Keratinocyte (primary cell): ENCODE results near the gene NAV3. TPM values are rescaled to one million over a fixed set of nuclear protein-coding genes. Genes with fewer than 3 reads are reported as not detected.

ENCODE experiments used
- DNase-seq: peaks from one replicate; pipeline ENCODE4 v3.0.0-alpha.2; 2011; ENCODE audit warnings: low read depth, missing footprints, low spot score
- FAIRE-seq: peaks from 2 replicates; lab custom pipeline; 2011; peaks lifted over from hg19 to GRCh38; lab: Jason Lieb, UNC
- H2AFZ ChIP-seq: 2 replicates; pipeline ENCODE4 v1.6.0; 2012; ENCODE audit warnings: low read length, control low read depth, inconsistent platforms; ENCODE audit not compliant: control insufficient read depth
- H3K27ac ChIP-seq: 2 replicates; pipeline ENCODE4 v1.5.1; 2011; ENCODE audit warnings: low read length; ENCODE audit not compliant: control insufficient read depth, insufficient read depth
- H3K27me3 ChIP-seq: 3 replicates; pipeline ENCODE4 v1.6.0; 2011; ENCODE audit warnings: low read length; ENCODE audit not compliant: control insufficient read depth, insufficient read depth; ENCODE audit errors: extremely low read depth
- H3K36me3 ChIP-seq, 2 experiments: 2 replicates in 1 of 2; 3 replicates in 1 of 2; pipeline ENCODE4 v1.5.1; 2011; ENCODE audit warnings: low read length in 2 of 2, mild to moderate bottlenecking in 1 of 2; ENCODE audit not compliant: control insufficient read depth in 2 of 2, insufficient read depth in 2 of 2; ENCODE audit errors: extremely low read depth in 1 of 2
- H3K4me1 ChIP-seq: 3 replicates; pipeline ENCODE4 v1.5.1; 2011; ENCODE audit warnings: low read length; ENCODE audit not compliant: control insufficient read depth, insufficient read depth; ENCODE audit errors: extremely low read depth
- H3K4me2 ChIP-seq: 3 replicates; pipeline ENCODE4 v1.6.0; 2011; ENCODE audit warnings: low read depth, low read length; ENCODE audit not compliant: control insufficient read depth, insufficient read depth; ENCODE audit errors: extremely low read depth
- H3K4me3 ChIP-seq, 3 experiments: fragments of 200-600 bp in 1 of 3; sonication (generic) in 1 of 3; 2 replicates in 2 of 3; 3 replicates in 1 of 3; pipeline ENCODE4 v1.5.1; 2011 to 2016; ENCODE audit warnings: low read length in 3 of 3, mild to moderate bottlenecking in 3 of 3, control low read depth in 2 of 3, inconsistent platforms in 1 of 3, low read depth in 1 of 3, mixed read lengths in 1 of 3, mixed run types in 1 of 3, moderate library complexity in 1 of 3; ENCODE audit not compliant: control insufficient read depth in 2 of 3, insufficient read depth in 2 of 3; ENCODE audit errors: extremely low read depth in 1 of 3
- H3K79me2 ChIP-seq: 2 replicates; pipeline ENCODE4 v1.6.0; 2012; ENCODE audit warnings: low read length; ENCODE audit not compliant: control insufficient read depth, insufficient read depth
- H3K9ac ChIP-seq: 3 replicates; pipeline ENCODE4 v1.6.0; 2011; ENCODE audit warnings: low read length; ENCODE audit not compliant: control insufficient read depth, insufficient read depth; ENCODE audit errors: extremely low read depth
- H3K9me1 ChIP-seq: 3 replicates; pipeline ENCODE4 v1.6.0; 2011; ENCODE audit warnings: low read length; ENCODE audit not compliant: control insufficient read depth, insufficient read depth; ENCODE audit errors: extremely low read depth
- H3K9me3 ChIP-seq: 2 replicates; pipeline ENCODE4 v1.5.1; 2012; ENCODE audit warnings: low read depth, low read length; ENCODE audit not compliant: control insufficient read depth
- H4K20me1 ChIP-seq: 3 replicates; pipeline ENCODE4 v1.6.0; 2011; ENCODE audit warnings: low read length; ENCODE audit not compliant: control insufficient read depth, insufficient read depth; ENCODE audit errors: extremely low read depth
- EZH2 ChIP-seq: IDR thresholded peaks from one replicate; pipeline ENCODE4 v1.6.1; 2012; ENCODE audit warnings: inconsistent platforms, mild to moderate bottlenecking, low read length, moderate library complexity
- dilution Hi-C: fragments of 300-500 bp; cut with MboI; formaldehyde crosslinking; loops from one replicate; pipeline ENCODE4 v1.7.0; 2020; ENCODE audit warnings: low sequenced_read_pairs; ENCODE audit not compliant: extremely low pct_ligation_motif_present
- polyA plus RNA-seq, 5 experiments: library from polyadenylated mRNA; depleted of rRNA in 3 of 5; stranded (reverse) in 3 of 5; stranded (forward) in 1 of 5; unstranded in 1 of 5; fragments of >200 nt; gene quantifications; 1 replicate in 1 of 5; 2 replicates in 3 of 5; 3 replicates in 1 of 5; pipeline versions ENCODE4 v1.2.1 to v1.2.3, GENCODE V29; 2011 to 2012; ENCODE audit warnings: missing spikeins in 2 of 5, low read depth in 1 of 5, low replicate concordance in 1 of 5
- TF ChIP-seq, protein P1 (sequence below), 3 experiments: IDR thresholded peaks in 1 of 3; conservative IDR thresholded peaks in 1 of 3; optimal IDR thresholded peaks in 1 of 3; 2 replicates in 2 of 3; 3 replicates in 1 of 3; pipeline versions ENCODE3 to v1.5.1; 2011; ENCODE audit warnings: low read length in 3 of 3, mild to moderate bottlenecking in 3 of 3, moderate library complexity in 2 of 3, control low read depth in 1 of 3, inconsistent platforms in 1 of 3; ENCODE audit not compliant: insufficient read depth in 2 of 3; ENCODE audit errors: extremely low read depth in 1 of 3

Gene NAV3
- polyA plus RNA-seq, 1 donor (not counting 4 experiments of a cell fraction or from before 2014, with no cell fraction given): 22.6 TPM

DNA sequence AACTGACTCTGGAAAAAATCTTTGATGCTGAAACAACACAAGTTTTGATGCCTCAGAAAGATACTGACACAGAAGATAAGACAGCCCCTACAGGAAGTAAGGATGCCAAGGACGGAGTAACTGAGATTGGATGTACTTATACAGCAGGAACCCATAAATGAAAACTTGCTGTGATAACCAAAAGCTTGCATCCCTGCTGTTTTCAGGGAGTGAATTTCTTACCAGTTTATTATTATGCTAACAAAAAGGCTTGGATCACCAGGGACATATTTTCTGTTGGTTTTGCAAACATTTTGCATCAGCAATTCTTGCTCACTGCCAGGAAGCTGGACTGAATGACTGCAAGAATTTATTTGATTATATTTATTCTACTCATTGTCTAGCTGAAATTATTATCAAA lies 197.7 kb downstream of the NAV3 start:
- Histone ChIP-seq H3K4me2 (no peak overlapping the region), H3K9me1 (no peaks in the 10 kb centered on the region), H3K4me3 (no peak overlapping the region), H3K9me3 (no peaks in the 10 kb centered on the region), H3K27ac (no peak overlapping the region), H3K27me3 (no peaks in the 10 kb centered on the region), H3K4me1 (no peaks in the 10 kb centered on the region), H2AFZ (no peak overlapping the region), H3K9ac (no peak overlapping the region), H4K20me1 (no peaks in the 10 kb centered on the region), H3K36me3 (peaks cover 5 to 12% of the 10 kb centered on the region in 2 experiments), H3K79me2 (no peaks in the 10 kb centered on the region)
- dilution Hi-C loops: no loop called here
- no peak for FAIRE-seq
- TF ChIP-seq, protein P1, sequence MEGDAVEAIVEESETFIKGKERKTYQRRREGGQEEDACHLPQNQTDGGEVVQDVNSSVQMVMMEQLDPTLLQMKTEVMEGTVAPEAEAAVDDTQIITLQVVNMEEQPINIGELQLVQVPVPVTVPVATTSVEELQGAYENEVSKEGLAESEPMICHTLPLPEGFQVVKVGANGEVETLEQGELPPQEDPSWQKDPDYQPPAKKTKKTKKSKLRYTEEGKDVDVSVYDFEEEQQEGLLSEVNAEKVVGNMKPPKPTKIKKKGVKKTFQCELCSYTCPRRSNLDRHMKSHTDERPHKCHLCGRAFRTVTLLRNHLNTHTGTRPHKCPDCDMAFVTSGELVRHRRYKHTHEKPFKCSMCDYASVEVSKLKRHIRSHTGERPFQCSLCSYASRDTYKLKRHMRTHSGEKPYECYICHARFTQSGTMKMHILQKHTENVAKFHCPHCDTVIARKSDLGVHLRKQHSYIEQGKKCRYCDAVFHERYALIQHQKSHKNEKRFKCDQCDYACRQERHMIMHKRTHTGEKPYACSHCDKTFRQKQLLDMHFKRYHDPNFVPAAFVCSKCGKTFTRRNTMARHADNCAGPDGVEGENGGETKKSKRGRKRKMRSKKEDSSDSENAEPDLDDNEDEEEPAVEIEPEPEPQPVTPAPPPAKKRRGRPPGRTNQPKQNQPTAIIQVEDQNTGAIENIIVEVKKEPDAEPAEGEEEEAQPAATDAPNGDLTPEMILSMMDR (optimal IDR thresholded peaks at IDR 0.05 in 1 of 3, IDR thresholded peaks at IDR 0.05 in 1 of 3, conservative IDR thresholded peaks at IDR 0.05 in 1 of 3; ENCODE audit: extremely low read depth in 1 of 3, insufficient read depth in 2 of 3, low read length in 3 of 3): no peak
- TF ChIP-seq EZH2: no peak
- DNase-seq: no peak

DNA sequence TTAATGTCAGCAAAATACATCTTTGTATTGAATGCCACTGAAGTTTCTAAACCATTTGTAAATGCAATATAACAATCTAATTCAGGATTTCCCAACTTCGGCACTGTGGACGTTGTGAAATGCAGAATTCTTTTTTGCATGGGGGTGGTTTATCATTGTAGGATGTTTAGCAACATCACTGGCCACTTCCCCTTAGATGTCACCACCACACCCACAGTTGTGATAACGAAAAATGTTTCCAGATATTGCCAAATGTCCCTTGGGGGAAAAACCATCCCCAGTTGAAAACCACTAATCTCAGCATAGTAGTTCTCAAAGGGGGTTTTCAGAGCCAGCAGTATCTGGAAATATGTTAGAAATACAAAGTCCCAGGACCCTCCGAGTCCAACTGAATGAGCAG lies 203.3 kb downstream of the NAV3 start:
- Histone ChIP-seq H3K4me1 (no peaks in the 10 kb centered on the region), H4K20me1 (no peaks in the 10 kb centered on the region), H3K27me3 (no peaks in the 10 kb centered on the region), H3K9ac (no peak overlapping the region), H3K27ac (no peak overlapping the region), H3K4me2 (no peak overlapping the region), H3K4me3 (no peak overlapping the region), H3K36me3 (peaks cover 6 to 12% of the 10 kb centered on the region in 2 experiments), H3K9me1 (no peaks in the 10 kb centered on the region), H3K79me2 (no peaks in the 10 kb centered on the region), H3K9me3 (no peaks in the 10 kb centered on the region), H2AFZ (no peak overlapping the region)
- no peak for FAIRE-seq
- no peak for DNase-seq
- dilution Hi-C loops: no loop called here
- TF ChIP-seq, protein P1 (optimal IDR thresholded peaks at IDR 0.05 in 1 of 3, IDR thresholded peaks at IDR 0.05 in 1 of 3, conservative IDR thresholded peaks at IDR 0.05 in 1 of 3; ENCODE audit: extremely low read depth in 1 of 3, insufficient read depth in 2 of 3, low read length in 3 of 3): no peak
- TF ChIP-seq EZH2: no peak
